GM12873 (cell line): Measurements from ENCODE around the gene NID1.

Experiments
- TF ChIP-seq, protein P1 (sequence below): IDR thresholded peaks from 2 replicates; pipeline ENCODE4 v1.5.1; 2012; ENCODE audit warnings: low read depth, mild to moderate bottlenecking, moderate library complexity, low read length, control low read depth; ENCODE audit not compliant: insufficient read depth; ENCODE audit errors: missing control alignments

NID1 gene

GRCh38 chr1:235932090-235932510 lies 132.8 kb downstream of the NID1 start:
- TF ChIP-seq, protein P1, sequence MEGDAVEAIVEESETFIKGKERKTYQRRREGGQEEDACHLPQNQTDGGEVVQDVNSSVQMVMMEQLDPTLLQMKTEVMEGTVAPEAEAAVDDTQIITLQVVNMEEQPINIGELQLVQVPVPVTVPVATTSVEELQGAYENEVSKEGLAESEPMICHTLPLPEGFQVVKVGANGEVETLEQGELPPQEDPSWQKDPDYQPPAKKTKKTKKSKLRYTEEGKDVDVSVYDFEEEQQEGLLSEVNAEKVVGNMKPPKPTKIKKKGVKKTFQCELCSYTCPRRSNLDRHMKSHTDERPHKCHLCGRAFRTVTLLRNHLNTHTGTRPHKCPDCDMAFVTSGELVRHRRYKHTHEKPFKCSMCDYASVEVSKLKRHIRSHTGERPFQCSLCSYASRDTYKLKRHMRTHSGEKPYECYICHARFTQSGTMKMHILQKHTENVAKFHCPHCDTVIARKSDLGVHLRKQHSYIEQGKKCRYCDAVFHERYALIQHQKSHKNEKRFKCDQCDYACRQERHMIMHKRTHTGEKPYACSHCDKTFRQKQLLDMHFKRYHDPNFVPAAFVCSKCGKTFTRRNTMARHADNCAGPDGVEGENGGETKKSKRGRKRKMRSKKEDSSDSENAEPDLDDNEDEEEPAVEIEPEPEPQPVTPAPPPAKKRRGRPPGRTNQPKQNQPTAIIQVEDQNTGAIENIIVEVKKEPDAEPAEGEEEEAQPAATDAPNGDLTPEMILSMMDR, result no peak

DNA sequence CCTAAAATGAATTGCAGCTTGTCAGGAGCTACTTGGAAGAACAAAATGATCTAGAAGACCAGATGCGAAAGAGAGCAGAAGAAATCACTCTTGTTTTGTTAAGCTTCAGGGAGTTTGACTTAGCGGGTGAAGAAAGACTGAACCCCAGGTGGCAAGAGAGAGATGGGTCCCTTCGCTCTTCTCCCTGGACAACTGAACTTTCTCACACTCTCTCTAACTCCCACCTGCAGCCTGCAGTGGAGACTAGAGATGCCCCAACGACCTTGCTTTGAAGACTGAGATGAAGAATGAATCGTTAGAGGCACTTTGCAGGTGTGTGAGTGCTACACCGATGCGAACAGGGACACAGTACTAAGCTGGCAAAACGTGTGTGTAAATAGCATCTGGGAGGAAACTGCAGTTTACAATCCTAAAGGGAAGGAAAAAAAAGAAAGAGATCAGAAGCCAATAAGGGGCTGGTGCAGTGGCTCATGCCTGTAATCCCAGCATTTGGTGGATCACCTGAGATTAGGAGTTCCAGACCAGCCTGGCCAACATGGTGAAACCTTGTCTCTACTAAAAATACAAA lies 133.6 kb downstream of the NID1 start:
- TF ChIP-seq, protein P1, result no peak

DNA sequence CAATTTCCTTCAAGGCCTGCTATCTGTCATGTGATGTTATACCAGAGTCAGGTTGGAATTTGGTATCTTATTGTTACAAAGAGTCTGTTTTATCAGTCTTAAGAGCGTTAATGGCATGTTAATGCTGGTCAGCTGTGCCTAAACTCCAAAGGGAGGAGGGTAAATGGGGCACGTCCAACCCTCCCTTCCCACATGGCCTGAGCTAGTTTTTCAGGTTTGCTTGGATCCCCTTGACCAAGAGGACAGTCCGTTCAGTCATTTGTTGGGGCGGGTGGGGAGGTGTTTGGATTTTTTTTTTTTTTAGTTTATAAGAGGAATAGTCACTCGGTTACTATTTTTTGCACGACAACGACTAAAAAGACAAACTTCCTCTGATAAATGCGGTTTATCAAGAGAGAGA lies 134.3 kb downstream of the NID1 start:
- TF ChIP-seq, protein P1, result no peak

GRCh38 chr1:235929216-235929615 lies 135.7 kb downstream of the NID1 start:
- TF ChIP-seq, protein P1, result no peak

GRCh38 chr1:235928197-235928596 lies 136.7 kb downstream of the NID1 start:
- TF ChIP-seq, protein P1, result no peak
